ENCODE data around the gene ACACB.
"Not testable (repeated sequence)": the region's sequence is repeated elsewhere in the genome, so short reads cannot be mapped to it uniquely, and the experiment has no call there.

Gene ACACB

GRCh38 chr12:109163167-109163566 lies 46.8 kb downstream of the ACACB start:
- no peak overlapping the region for H3K4me3 ChIP-seq (ENCODE audit: low read length)
- DNase-seq (ENCODE audit: low read depth, low spot score) = no peak

- H3K4me3 ChIP-seq (ENCODE audit: low read length) = no peak overlapping the region
- no peak for DNase-seq (ENCODE audit: low read depth, low spot score)
Observed at GRCh38 chr12:109165599-109165998, 49.2 kb downstream of the ACACB start.

GRCh38 chr12:109166371-109166770 lies 50.0 kb downstream of the ACACB start:
- H3K4me3 ChIP-seq (ENCODE audit: low read length) = no peak overlapping the region
- DNase-seq (ENCODE audit: low read depth, low spot score) = no peak

- no peak overlapping the region for H3K4me3 ChIP-seq (ENCODE audit: low read length)
- no peak for DNase-seq (ENCODE audit: low read depth, low spot score)
Observed at GRCh38 chr12:109167781-109168180, 51.4 kb downstream of the ACACB start.

GRCh38 chr12:109169262-109169661 lies 52.9 kb downstream of the ACACB start:
- no peak for DNase-seq (ENCODE audit: low read depth, low spot score)
- no peak overlapping the region for H3K4me3 ChIP-seq (ENCODE audit: low read length)

- no peak for DNase-seq (ENCODE audit: low read depth, low spot score)
- H3K4me3 ChIP-seq (ENCODE audit: low read length) = no peak overlapping the region
Observed at GRCh38 chr12:109169686-109170085, 53.3 kb downstream of the ACACB start.

- H3K4me3 ChIP-seq (ENCODE audit: low read length) = no peak overlapping the region
- no peak for DNase-seq (ENCODE audit: low read depth, low spot score)
Observed at GRCh38 chr12:109170324-109170723, 53.9 kb downstream of the ACACB start.

- not testable (repeated sequence) for H3K4me3 ChIP-seq (ENCODE audit: low read length); DNase-seq (ENCODE audit: low read depth, low spot score)
Observed at GRCh38 chr12:109172787-109173186, 56.4 kb downstream of the ACACB start.

- DNase-seq (ENCODE audit: low read depth, low spot score) = no peak
- no peak overlapping the region for H3K4me3 ChIP-seq (ENCODE audit: low read length)
Observed at GRCh38 chr12:109173443-109174240, 57.3 kb downstream of the ACACB start.

GRCh38 chr12:109174468-109174867 lies 58.1 kb downstream of the ACACB start:
- DNase-seq (ENCODE audit: low read depth, low spot score) = no peak
- no peak overlapping the region for H3K4me3 ChIP-seq (ENCODE audit: low read length)

- no peak for DNase-seq (ENCODE audit: low read depth, low spot score)
- H3K4me3 ChIP-seq (ENCODE audit: low read length) = no peak overlapping the region
Observed at GRCh38 chr12:109178532-109178931, 62.1 kb downstream of the ACACB start.

- no peak overlapping the region for H3K4me3 ChIP-seq (ENCODE audit: low read length)
- DNase-seq (ENCODE audit: low read depth, low spot score) = no peak
Observed at GRCh38 chr12:109179927-109180326, 63.5 kb downstream of the ACACB start.

GRCh38 chr12:109182041-109182839 lies 65.9 kb downstream of the ACACB start:
- no peak for DNase-seq (ENCODE audit: low read depth, low spot score)
- no peak overlapping the region for H3K4me3 ChIP-seq (ENCODE audit: low read length)

GRCh38 chr12:109185441-109185840 lies 69.1 kb downstream of the ACACB start:
- no peak for DNase-seq (ENCODE audit: low read depth, low spot score)
- H3K4me3 ChIP-seq (ENCODE audit: low read length) = no peak overlapping the region

- no peak for DNase-seq (ENCODE audit: low read depth, low spot score)
- no peak overlapping the region for H3K4me3 ChIP-seq (ENCODE audit: low read length)
Observed at GRCh38 chr12:109186993-109187653, 70.7 kb downstream of the ACACB start.

GRCh38 chr12:109188108-109188712 lies 71.8 kb downstream of the ACACB start:
- no peak for DNase-seq (ENCODE audit: low read depth, low spot score)
- H3K4me3 ChIP-seq (ENCODE audit: low read length) = no peak overlapping the region

GRCh38 chr12:109189291-109189690 lies 72.9 kb downstream of the ACACB start:
- no peak overlapping the region for H3K4me3 ChIP-seq (ENCODE audit: low read length)
- DNase-seq (ENCODE audit: low read depth, low spot score) = no peak

- no peak overlapping the region for H3K4me3 ChIP-seq (ENCODE audit: low read length)
- DNase-seq (ENCODE audit: low read depth, low spot score) = no peak
Observed at GRCh38 chr12:109191621-109192250, 75.3 kb downstream of the ACACB start.

GRCh38 chr12:109192358-109192757 lies 76.0 kb downstream of the ACACB start:
- DNase-seq (ENCODE audit: low read depth, low spot score) = no peak

More at GRCh38 chr12:109192358-109192757, 76.0 kb downstream of the ACACB start:
- no peak overlapping the region for H3K4me3 ChIP-seq (ENCODE audit: low read length)
